ENCODE results near the gene ZKSCAN8.
"Not testable (repeated sequence)": the region's sequence is repeated elsewhere in the genome, so short reads cannot be mapped to it uniquely, and the experiment has no call there.

DNA sequence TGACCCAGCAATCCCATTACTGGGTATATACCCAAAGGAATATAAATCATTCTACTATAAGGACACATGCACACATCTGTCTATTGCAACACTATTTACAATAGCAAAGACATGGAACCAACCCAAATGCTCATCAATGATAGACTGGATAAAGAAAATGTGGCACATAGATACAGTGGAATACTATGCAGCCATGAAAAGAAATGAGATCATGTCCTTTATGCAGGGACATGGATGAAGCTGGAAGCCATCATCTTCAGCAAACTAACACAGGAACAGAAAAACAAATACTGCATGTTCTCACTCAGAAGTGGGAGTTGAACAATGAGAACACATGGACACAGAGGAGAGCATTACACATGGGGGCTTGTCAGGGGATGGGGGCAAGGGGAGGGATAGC lies 39.0 kb upstream of the ZKSCAN8 start:
- TF ChIP-seq, protein P1, sequence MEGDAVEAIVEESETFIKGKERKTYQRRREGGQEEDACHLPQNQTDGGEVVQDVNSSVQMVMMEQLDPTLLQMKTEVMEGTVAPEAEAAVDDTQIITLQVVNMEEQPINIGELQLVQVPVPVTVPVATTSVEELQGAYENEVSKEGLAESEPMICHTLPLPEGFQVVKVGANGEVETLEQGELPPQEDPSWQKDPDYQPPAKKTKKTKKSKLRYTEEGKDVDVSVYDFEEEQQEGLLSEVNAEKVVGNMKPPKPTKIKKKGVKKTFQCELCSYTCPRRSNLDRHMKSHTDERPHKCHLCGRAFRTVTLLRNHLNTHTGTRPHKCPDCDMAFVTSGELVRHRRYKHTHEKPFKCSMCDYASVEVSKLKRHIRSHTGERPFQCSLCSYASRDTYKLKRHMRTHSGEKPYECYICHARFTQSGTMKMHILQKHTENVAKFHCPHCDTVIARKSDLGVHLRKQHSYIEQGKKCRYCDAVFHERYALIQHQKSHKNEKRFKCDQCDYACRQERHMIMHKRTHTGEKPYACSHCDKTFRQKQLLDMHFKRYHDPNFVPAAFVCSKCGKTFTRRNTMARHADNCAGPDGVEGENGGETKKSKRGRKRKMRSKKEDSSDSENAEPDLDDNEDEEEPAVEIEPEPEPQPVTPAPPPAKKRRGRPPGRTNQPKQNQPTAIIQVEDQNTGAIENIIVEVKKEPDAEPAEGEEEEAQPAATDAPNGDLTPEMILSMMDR (IDR thresholded peaks at IDR 0.05), result not testable (repeated sequence)
- not testable (repeated sequence) for TF ChIP-seq EZH2 (IDR thresholded peaks at IDR 0.05; ENCODE audit: borderline replicate concordance, insufficient read depth, low read depth, low read length, poor library complexity, severe bottlenecking)
